Hematopoietic multipotent progenitor cell treated with erythropoietin and hydrocortisone succinate and interleukin-3 and kit ligand, for 8 days (in vitro differentiated cells): ENCODE results near the gene KRT14.
"Not testable (repeated sequence)": the region's sequence is repeated elsewhere in the genome, so short reads cannot be mapped to it uniquely, and the experiment has no call there.

Experiments
- DNase-seq: peaks from one replicate; pipeline ENCODE4 v3.0.0-alpha.2; 2015

KRT14 gene

DNA sequence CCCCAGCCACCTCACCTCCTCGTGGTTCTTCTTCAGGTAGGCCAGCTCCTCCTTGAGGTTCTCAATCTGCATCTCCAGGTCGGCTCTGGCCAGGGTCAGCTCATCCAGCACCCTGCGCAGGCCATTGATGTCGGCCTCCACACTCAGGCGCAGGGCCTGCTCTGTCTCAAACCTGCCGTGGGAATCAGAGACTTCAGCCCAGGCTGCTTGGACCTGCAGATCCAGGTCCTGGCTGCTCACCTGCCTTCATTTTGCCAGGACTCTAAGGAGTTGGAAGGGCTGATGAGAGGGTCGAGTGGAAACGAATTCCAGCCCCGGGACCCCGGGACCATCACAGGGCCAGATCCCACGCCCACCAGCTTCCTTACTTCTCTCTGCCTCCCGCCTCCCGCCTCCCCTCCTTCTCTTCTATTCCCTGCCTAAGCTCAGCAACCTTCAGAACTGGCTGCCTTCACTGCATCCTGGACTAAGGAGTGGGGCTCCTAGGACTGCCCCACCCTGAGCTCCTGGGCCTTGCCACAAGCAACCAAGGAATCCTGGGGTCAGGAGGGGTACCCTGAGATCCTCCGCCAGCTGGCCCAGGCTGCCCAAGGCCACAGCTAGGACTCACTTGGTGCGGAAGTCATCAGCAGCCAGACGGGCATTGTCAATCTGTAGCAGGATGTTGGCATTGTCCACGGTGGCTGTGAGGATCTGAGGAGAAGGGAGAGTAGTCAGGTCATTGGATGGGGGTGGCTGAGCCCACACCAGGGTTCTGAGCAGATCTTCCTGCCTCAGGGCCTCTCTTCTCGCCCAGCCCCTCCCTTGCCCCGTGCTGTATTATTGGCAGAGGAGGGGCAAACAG, 35.9 kb upstream of the KRT14 start:
- DNase-seq: not testable (repeated sequence)

GRCh38 chr17:41621916-41622315, 35.2 kb upstream of the KRT14 start:
- no peak for DNase-seq

DNA sequence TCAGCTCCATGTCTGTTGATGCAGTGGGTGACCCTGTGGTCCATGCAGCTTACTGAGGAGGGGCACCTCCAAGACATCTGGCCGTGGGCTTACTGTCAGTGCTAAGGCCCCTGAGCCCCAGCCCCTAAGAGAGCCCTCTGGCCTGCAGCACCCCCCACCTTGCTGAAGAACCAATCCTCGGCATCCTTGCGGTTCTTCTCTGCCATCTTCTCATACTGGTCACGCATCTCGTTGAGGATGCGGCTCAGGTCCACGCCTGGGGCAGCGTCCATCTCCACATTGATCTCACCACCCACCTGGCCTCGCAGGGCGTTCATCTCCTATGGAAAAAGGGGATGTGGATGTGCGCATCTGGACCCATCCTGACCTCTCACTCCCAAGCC, 34.7 kb upstream of the KRT14 start:
- not testable (repeated sequence) for DNase-seq

GRCh38 chr17:41620583-41621434, 34.1 kb upstream of the KRT14 start:
- no peak for DNase-seq

DNA sequence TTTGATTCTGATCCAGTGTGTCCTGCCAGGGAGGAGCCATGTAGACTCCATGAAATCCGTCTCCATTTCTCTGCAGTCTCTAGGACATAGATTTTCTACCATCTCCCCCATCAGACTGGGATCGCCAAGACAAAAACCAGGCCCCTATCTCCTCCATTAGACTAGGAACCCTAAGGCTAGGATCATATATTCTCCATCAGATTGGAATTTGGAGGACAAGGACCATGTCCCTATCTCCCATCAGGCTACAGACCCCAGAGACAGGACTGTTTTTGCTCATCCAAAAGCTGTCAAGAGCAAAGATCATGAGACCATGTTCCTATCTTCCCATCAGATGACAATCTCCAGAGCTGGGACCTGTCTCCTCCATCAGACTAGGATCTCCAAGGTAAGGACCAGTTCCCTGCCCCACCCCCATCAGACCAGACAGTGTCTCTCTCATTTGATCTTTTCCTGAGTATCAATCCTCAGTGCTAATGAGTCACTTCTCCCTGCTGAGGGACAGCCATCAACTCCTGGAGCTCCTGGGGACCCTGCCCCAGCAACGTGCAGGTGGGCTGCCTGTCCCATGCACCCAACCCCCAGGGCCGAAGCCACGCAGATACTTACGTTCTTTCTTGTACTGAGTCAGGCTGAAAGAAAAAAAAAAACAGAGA, 33.4 kb upstream of the KRT14 start:
- not testable (repeated sequence) for DNase-seq

GRCh38 chr17:41619036-41619926, 32.6 kb upstream of the KRT14 start:
- no peak for DNase-seq

DNA sequence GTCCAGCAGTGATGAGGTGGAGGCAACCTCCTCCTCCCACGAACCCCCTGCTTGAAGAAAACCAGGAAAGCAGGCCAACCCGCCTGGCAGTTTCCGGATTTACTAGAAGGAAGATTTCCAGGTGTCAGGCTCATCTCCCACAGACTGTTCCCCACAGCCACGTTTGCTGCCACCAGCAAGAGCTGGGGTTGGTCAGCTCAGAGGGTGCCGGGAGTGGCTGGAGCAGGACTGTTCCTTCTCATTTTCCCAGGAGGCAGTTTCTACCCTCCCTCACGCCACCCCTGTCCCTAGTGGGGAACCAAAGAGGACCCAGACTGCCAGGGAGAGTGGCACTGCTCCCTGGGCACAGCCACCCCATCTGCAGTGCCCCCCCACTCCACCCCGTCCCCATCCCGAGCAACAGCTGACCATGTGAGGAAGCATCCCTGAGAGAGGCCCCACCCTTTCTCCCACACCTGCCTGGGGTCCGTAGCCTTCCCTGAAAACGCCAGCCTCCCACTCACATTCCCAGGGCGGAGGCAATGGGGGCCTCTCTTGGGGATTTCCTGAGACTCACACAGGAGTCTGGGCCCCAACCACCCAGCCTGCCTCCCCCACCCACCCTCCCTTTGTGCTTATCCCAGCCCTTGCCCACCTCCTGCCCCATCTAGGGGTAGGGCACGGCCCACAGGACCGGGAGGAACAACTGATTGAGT, 31.8 kb upstream of the KRT14 start:
- DNase-seq: no peak

DNA sequence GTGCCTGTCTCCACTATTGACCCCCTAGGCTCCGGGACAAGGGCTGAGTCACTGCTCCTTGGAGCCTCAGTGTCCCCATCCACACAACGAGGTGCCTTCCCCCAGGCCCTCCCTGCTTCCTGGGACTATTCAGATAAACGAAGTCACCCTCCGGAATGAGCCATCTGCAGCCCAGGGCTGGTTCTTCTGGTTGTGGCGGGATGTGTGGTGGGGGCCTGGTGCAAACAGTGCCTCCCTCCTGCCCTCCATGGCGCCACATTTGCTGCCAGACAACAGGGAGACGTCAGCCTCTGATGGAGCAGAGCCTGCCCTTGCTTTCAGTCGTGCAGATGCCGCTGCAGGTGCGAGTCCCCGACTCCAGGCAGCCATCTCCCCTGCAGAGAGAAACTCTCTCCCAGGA, 31.0 kb upstream of the KRT14 start:
- no peak for DNase-seq

DNA sequence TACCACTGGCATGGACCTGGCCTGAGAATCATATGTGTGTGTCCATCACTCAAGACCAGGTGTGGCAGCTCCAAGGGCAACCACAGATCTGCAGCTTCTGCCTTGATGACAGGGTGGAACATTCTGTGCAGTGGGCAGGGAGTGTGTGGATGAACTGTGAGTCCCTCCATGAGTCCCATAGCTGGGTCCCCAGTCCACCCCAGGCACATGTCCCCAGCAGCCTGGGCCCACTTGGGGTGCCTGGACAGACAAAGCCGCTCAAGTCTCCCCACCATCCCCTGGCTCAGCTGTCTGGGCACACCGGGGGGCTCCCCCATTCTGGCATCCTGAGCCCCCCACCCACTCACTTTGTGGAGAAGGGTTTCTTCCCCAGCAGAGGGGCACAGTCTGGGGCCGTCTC, 30.4 kb upstream of the KRT14 start:
- no peak for DNase-seq

- not testable (repeated sequence) for DNase-seq
These were observed 29.8 kb upstream of the KRT14 start for GRCh38 chr17:41616486-41616885.

DNA sequence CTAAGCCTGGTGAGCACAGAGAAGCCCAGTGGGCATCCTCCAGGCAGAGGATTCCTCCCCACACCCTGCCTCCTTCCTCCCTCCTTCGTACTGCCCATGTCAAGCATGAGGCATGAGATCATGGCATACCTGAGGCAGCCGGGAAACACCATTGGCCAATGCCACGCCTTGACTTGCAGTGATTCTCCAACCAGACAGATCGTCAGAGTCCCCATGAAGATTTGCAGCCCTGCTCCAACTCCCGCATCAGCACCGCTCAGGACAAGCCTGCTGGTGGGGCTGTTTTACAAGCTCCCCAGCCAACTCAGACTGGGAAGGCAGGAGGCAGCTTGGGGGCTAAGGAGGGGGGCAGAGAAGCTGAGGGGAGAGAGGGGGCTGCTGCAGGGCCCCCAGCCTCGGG, 28.8 kb upstream of the KRT14 start:
- DNase-seq: no peak

DNA sequence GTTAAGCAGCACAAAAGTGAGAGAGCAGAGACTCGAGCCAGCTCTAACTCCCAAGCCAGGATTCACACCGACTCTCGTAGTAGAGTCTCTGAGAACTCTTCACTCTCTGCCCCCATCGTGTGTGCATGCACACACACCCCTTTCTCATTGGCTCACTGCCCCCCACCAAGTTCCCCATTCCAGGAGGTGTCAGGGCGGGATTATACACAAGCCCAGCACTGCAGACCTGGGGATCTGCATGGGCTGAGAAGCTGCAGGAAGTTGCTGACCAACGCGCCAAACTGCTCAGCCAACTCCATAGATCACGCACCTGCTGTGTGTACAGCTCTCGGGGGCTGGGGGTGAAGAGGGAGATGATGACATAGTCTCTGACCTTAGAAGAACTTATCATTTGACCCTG, 28.1 kb upstream of the KRT14 start:
- not testable (repeated sequence) for DNase-seq

DNA sequence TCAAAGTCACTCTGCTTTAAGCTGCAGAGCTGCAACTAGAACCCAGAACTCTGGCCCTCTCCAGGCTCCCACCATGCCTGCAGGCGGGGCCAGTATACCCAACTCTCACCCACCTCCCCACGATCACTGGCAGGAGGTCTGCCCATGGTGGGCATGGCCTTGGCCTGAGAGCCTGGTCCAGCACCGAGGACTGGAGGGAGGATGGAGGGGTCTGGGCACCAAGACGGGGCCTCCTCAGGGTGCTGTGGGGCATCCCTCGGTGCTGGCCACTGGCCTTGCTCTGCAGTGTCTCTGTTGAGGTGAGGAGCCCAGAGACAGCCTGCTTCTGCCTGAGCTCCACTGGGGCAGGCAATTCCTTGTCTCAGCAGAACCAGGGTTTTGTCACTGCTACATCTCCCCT, 27.4 kb upstream of the KRT14 start:
- DNase-seq: no peak

DNA sequence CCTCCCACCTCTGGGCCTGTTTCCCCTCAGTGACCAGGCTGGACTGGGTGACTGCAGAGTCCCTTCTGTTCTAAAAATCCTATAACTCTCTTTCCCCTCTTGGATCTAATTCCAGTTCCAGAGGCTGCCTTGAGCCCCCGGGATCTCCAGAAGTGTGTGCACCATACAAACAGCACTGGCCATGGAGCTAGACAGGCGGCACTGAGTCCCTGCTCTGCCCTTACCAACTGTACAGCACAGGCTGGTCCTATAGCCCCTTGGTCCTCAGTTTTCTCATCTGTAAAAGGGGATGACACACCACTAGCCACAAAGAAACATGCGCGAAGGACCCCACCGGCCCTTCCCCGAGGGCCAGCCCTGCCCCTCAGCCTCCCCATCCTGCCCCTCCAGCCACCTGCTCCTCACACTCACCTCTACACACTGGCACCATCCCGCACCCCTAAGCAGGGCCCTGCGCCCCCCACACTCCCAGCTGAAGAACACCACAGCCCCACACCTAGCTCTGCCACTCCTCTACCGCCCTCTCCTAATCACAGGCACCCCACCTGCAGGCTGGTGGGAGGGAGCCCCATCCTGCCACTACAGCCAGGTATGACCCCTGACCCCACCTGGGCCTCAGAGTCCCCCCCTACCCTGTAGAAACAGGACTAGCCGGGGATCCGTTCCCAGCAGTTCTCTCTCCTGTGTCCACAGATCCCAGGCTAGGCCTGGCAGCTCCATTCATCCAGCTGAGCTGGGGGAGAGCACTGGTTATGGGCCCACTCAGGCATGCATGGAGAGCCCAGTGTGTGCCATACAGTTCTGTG, 26.8 kb upstream of the KRT14 start:
- DNase-seq: no peak

GRCh38 chr17:41612376-41613160, 25.9 kb upstream of the KRT14 start, which contains the start of gene KRT16:
Gene KRT16, minus strand, starts transcription at chr17:41612767. Its CDS starts 79 bp downstream, at chr17:41612688.
- not testable (repeated sequence) for DNase-seq

DNA sequence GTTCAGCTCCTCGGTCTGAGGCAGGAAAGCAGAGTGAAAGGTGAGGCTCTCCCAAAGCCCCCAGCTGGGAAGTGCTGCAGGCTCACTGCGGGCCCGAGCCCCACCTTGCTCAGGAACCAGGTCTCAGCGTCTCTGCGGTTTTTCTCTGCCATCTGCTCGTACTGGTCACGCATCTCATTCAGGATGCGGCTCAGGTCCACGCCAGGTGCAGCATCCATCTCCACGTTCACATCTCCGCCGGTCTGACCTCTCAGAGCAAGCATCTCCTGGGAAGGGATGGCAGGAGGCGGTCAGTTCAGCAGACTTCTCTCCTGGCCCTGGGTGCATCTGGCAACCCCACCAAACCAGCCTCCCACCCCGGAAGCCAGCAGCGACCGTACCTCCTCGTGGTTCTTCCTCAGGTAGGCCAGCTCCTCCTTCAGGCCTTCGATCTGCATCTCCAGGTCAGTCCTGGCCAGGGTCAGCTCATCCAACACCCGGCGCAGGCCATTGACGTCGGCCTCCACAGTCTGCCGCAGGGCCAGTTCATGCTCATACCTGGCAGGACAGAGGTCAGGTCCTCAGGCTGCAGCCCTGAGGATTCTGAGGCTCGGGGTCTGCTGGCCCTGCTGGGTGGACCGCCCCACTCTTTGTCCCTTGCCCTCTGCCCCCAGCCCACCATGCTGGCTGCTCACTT, 24.4 kb upstream of the KRT14 start:
- DNase-seq: no peak

- not testable (repeated sequence) for DNase-seq
These were observed 23.4 kb upstream of the KRT14 start for GRCh38 chr17:41610061-41610517.

DNA sequence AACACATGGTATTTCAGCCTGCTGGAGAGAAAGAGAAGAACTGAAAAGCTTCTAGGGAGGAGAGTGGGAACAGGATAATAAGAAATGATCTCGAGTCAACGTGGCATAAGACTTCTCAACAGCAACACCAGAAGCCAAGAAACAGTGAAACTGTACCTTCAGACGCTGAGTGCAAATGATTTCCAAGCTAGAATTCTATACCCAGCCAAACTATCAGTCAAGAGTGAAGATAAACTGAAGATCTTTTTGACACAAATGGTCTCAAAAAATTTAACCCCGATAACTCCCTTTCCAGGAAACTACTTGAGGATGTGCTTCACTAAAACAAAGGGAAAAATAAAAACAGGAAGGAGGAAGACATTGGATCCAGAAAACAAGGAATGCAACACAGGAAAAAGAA, 20.2 kb upstream of the KRT14 start:
- DNase-seq: not testable (repeated sequence)

DNA sequence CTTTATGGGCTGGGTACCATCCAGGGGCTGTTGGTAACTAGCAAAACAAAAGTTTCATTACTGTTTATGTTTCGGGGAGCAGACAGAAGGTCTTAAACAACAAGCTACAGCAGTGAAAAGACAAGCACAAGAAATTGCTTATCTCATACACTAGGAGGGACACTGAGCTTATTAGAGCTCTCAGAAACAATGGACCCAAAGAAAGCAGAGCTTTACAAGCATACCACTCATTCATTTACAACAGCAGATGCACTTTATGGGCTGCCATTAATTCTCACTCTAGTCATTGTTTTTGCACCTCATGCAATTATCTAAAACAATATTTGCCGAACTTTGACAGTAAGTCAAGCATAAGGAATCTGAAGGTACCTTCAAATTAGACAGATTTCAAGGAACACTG, 15.8 kb upstream of the KRT14 start:
- no peak for DNase-seq
